ENCODE results near the gene PDE11A. TPM values are rescaled to one million over a fixed set of nuclear protein-coding genes. Genes with fewer than 3 reads are reported as not detected.

Gene PDE11A
- total and polyA plus RNA-seq, 9 donors = 0.15 to 2.0 (median 0.42) TPM; not detected in 1

- WGBS, 3 donors = 0% methylated on average over 1 of the region's 1 CpG
- Histone ChIP-seq H3K27me3 (no peaks in the 10 kb centered on the region), H3K4me1 (ENCODE audit: insufficient read depth) (no peaks in the 10 kb centered on the region), H3K36me3 (no peaks in the 10 kb centered on the region), H3K4me3 (no peak overlapping the region), H3K9me3 (no peaks in the 10 kb centered on the region), H3K27ac (no peak overlapping the region)
- intact Hi-C loops (cut with DNase I) = no loop called here
- TF ChIP-seq EP300 (IDR thresholded peaks at IDR 0.05) (no peak), POLR2A (IDR thresholded peaks at IDR 0.05) (no peak), CTCF (IDR thresholded peaks at IDR 0.05) (no peak)
- no peak for DNase-seq
Observed at GRCh38 chr2:177635696-177636095, 436.9 kb downstream of the PDE11A start.

GRCh38 chr2:177633910-177634294 is 438.7 kb downstream of the PDE11A start:
- H3K27ac ChIP-seq = no peak overlapping the region

GRCh38 chr2:177633111-177633510 is 439.5 kb downstream of the PDE11A start:
- TF ChIP-seq EP300 (IDR thresholded peaks at IDR 0.05) (no peak), CTCF (IDR thresholded peaks at IDR 0.05) (no peak), POLR2A (IDR thresholded peaks at IDR 0.05) (no peak)
- Histone ChIP-seq H3K36me3 (no peaks in the 10 kb centered on the region), H3K4me3 (no peak overlapping the region), H3K4me1 (ENCODE audit: insufficient read depth) (no peaks in the 10 kb centered on the region), H3K27ac (no peak overlapping the region), H3K9me3 (no peaks in the 10 kb centered on the region), H3K27me3 (no peaks in the 10 kb centered on the region)
- no peak for DNase-seq
- 48 to 55% (median 49%) methylated on average over 3 of the region's 3 CpGs for WGBS, 3 donors
- intact Hi-C loops (cut with DNase I) = no loop called here

More at GRCh38 chr2:177633910-177634294, 438.7 kb downstream of the PDE11A start:
- H3K4me3 ChIP-seq = peak overlapping the region; percentile 31
- 10 to 20% (median 14%) methylated on average over 1 of the region's 1 CpG for WGBS, 3 donors
- no peaks in the 10 kb centered on the region for H3K9me3 ChIP-seq
- H3K4me1 ChIP-seq (ENCODE audit: insufficient read depth) = no peaks in the 10 kb centered on the region
- H3K36me3 ChIP-seq = no peaks in the 10 kb centered on the region
- TF ChIP-seq EP300 (IDR thresholded peaks at IDR 0.05) = no peak
- no peak for TF ChIP-seq CTCF (IDR thresholded peaks at IDR 0.05)
- TF ChIP-seq POLR2A (IDR thresholded peaks at IDR 0.05) = no peak
- intact Hi-C loops (cut with DNase I) = no loop called here
- DNase-seq = no peak
- H3K27me3 ChIP-seq = no peaks in the 10 kb centered on the region

GRCh38 chr2:177631680-177632079 is 440.9 kb downstream of the PDE11A start:
- WGBS, 3 donors = 69 to 79% (median 75%) methylated on average over 1 of the region's 1 CpG
- Histone ChIP-seq H3K9me3 (no peaks in the 10 kb centered on the region), H3K36me3 (no peaks in the 10 kb centered on the region), H3K27ac (no peak overlapping the region), H3K4me1 (ENCODE audit: insufficient read depth) (no peaks in the 10 kb centered on the region), H3K4me3 (no peak overlapping the region), H3K27me3 (no peaks in the 10 kb centered on the region)
- TF ChIP-seq EP300 (IDR thresholded peaks at IDR 0.05) = no peak
- TF ChIP-seq POLR2A (IDR thresholded peaks at IDR 0.05) = no peak
- TF ChIP-seq CTCF (IDR thresholded peaks at IDR 0.05) = no peak
- DNase-seq = no peak
- intact Hi-C loops (cut with DNase I) = no loop called here
